ENCODE data around the gene MRGPRX4.

DNA sequence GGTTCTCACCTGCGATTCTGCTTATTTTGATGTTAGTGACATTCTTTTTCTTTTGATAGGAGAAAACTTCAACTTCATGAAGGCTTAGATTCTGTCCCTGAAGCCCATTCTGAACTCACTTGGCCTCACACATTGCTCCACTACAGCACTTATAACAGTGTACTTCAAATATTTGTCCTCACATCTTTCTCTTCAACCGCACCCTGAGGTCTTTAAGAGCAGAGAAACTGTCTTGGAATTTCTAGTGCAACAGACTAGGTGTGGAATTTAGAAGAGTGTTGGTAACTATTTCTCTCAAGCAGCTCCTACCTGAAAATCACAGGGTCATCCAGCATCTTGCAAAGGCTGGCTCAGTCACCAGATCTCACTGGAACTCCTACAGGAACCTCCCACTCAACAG is 32.5 kb upstream of the MRGPRX4 start:
- TF ChIP-seq, protein P1, sequence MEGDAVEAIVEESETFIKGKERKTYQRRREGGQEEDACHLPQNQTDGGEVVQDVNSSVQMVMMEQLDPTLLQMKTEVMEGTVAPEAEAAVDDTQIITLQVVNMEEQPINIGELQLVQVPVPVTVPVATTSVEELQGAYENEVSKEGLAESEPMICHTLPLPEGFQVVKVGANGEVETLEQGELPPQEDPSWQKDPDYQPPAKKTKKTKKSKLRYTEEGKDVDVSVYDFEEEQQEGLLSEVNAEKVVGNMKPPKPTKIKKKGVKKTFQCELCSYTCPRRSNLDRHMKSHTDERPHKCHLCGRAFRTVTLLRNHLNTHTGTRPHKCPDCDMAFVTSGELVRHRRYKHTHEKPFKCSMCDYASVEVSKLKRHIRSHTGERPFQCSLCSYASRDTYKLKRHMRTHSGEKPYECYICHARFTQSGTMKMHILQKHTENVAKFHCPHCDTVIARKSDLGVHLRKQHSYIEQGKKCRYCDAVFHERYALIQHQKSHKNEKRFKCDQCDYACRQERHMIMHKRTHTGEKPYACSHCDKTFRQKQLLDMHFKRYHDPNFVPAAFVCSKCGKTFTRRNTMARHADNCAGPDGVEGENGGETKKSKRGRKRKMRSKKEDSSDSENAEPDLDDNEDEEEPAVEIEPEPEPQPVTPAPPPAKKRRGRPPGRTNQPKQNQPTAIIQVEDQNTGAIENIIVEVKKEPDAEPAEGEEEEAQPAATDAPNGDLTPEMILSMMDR (IDR thresholded peaks at IDR 0.05; ENCODE audit: insufficient read depth, low read depth, low read length): no peak
- no peak for TF ChIP-seq EZH2 (IDR thresholded peaks at IDR 0.05; ENCODE audit: insufficient read depth, low read length)

All from astrocyte (in vitro differentiated cells and primary cell).